IMR-90 (cell line): Measurements from ENCODE around the gene MMP8. TPM values are rescaled to one million over a fixed set of nuclear protein-coding genes. Genes with fewer than 3 reads are reported as not detected.

Source experiments
- polyA plus RNA-seq, 3 experiments: library from polyadenylated mRNA; depleted of rRNA; stranded (reverse); fragments of >200 nt; gene quantifications; 2 replicates each; pipeline ENCODE4 v1.2.3, GENCODE V29; 2012; ENCODE audit warnings: low replicate concordance in 1 of 3
- total RNA-seq: library from RNA; depleted of rRNA; stranded (reverse); fragments of >200 nt; gene quantifications from 2 replicates; pipeline ENCODE4 v1.2.3, GENCODE V29; 2012; rRNA removed

The MMP8 gene
- total and polyA plus RNA-seq, 2 of the 4 experiments (the other 2 are of a cell fraction): 0.05 to 0.18 TPM

Other genes starting within 250 kb of the MMP8 start
- gene MMP7, start 194.2 kb downstream of the MMP8 start, total RNA-seq: not detected in 2 replicates
- not detected in 2 replicates for gene MMP7, start 194.2 kb downstream of the MMP8 start, polyA plus RNA-seq (2012; rRNA removed)
- not detected in 2 replicates for gene MMP20, start 99.6 kb downstream of the MMP8 start, total RNA-seq
- not detected in 2 replicates for gene MMP20, start 99.6 kb downstream of the MMP8 start, polyA plus RNA-seq (2012; rRNA removed)
- not detected in 2 replicates for gene MMP27, start 19.2 kb downstream of the MMP8 start, total RNA-seq
- not detected in 2 replicates for gene MMP27, start 19.2 kb downstream of the MMP8 start, polyA plus RNA-seq (2012; rRNA removed)
- not detected in 2 replicates for gene MMP10, start 55.7 kb upstream of the MMP8 start, total RNA-seq
- not detected in 2 replicates for gene MMP10, start 55.7 kb upstream of the MMP8 start, polyA plus RNA-seq (2012; rRNA removed)
- 245 and 246 TPM in 2 replicates for gene MMP1, start 73.2 kb upstream of the MMP8 start, total RNA-seq
- 155 and 166 TPM in 2 replicates for gene MMP1, start 73.2 kb upstream of the MMP8 start, polyA plus RNA-seq (2012; rRNA removed)
- gene MMP3, start 118.7 kb upstream of the MMP8 start, total RNA-seq: under 0.01 and 0.28 TPM in 2 replicates
- 0.29 and 0.39 TPM in 2 replicates for gene MMP3, start 118.7 kb upstream of the MMP8 start, polyA plus RNA-seq (2012; rRNA removed)
- gene MMP12, start 150.0 kb upstream of the MMP8 start, total RNA-seq: not detected in 2 replicates
- not detected in 2 replicates for gene MMP12, start 150.0 kb upstream of the MMP8 start, polyA plus RNA-seq (2012; rRNA removed)
- not detected in 2 replicates for gene MMP13, start 230.8 kb upstream of the MMP8 start, total RNA-seq
- not detected in 2 replicates for gene MMP13, start 230.8 kb upstream of the MMP8 start, polyA plus RNA-seq (2012; rRNA removed)